Vagina (tissue), 2 donors: Measurements from ENCODE around the gene ABCC8.

Source experiments
- POLR2A ChIP-seq, 2 donors: fragments of 450-650 bp; IDR thresholded peaks; one replicate each; pipeline ENCODE4 v1.6.1; 2017; ENCODE audit warnings: antibody characterized with exemption in 2 of 2, mild to moderate bottlenecking in 2 of 2, moderate library complexity in 2 of 2
- TF ChIP-seq, protein P1 (sequence below), 3 experiments: fragments of 450-650 bp in 2 of 3; fragments of 200-600 bp in 1 of 3; sonication (generic) in 1 of 3; IDR thresholded peaks; one replicate each; pipeline ENCODE4 v1.5.1; 2017 to 2019; ENCODE audit warnings: antibody characterized with exemption in 3 of 3, mild to moderate bottlenecking in 2 of 3, moderate library complexity in 2 of 3

DNA sequence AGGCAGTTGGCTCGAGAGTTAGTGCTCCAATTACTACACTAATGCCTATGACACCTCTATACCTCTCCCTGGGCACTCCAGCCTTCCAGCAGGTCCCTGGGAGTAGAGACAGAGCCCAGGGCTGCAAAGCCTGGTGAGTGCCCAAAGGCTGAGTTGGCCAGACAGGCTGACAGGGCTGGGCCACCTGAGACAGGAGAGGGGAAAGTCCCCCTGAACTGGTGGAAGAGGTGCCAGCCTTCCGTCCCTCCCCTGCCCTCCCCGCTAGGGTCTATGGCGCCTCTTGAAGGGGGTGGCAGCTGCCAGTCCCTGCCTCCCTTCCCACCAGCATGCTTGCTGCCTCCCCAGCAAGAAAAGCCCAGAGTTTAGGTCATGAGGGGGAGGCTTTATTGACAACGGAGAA is 91.2 kb downstream of the ABCC8 start:
- TF ChIP-seq, protein P1, sequence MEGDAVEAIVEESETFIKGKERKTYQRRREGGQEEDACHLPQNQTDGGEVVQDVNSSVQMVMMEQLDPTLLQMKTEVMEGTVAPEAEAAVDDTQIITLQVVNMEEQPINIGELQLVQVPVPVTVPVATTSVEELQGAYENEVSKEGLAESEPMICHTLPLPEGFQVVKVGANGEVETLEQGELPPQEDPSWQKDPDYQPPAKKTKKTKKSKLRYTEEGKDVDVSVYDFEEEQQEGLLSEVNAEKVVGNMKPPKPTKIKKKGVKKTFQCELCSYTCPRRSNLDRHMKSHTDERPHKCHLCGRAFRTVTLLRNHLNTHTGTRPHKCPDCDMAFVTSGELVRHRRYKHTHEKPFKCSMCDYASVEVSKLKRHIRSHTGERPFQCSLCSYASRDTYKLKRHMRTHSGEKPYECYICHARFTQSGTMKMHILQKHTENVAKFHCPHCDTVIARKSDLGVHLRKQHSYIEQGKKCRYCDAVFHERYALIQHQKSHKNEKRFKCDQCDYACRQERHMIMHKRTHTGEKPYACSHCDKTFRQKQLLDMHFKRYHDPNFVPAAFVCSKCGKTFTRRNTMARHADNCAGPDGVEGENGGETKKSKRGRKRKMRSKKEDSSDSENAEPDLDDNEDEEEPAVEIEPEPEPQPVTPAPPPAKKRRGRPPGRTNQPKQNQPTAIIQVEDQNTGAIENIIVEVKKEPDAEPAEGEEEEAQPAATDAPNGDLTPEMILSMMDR (IDR thresholded peaks at IDR 0.05), result no peak
- TF ChIP-seq POLR2A (IDR thresholded peaks at IDR 0.05), result no peak
